ENCODE results near the gene BICC1. TPM values are rescaled to one million over a fixed set of nuclear protein-coding genes. Genes with fewer than 3 reads are reported as not detected.

BICC1 gene
- total RNA-seq, 1 experiment from 2014 or later = not detected

GRCh38 chr10:58467931-58468635 is 44.6 kb upstream of the BICC1 start (continued):
- no peak for TF ChIP-seq CEBPB (IDR thresholded peaks at IDR 0.05; ENCODE audit: low read depth)
- no peak for TF ChIP-seq POLR2A (IDR thresholded peaks at IDR 0.05; ENCODE audit: borderline replicate concordance, extremely low read depth, insufficient read depth, insufficient read length)

- peaks cover 33% of the 10 kb centered on the region for H3K27me3 ChIP-seq (ENCODE audit: insufficient read depth, low read length)
- no peak overlapping the region for H3K9ac ChIP-seq (ENCODE audit: low read length)
- no peaks in the 10 kb centered on the region for H4K20me1 ChIP-seq (ENCODE audit: insufficient read depth)
- H3K9me2 ChIP-seq (ENCODE audit: insufficient read depth) = no peaks in the 10 kb centered on the region
- H3K4me3 ChIP-seq (replicated peaks in 1 of 2; ENCODE audit: low read depth in 1 of 2, low read length in 2 of 2) = no peak overlapping the region
- H2AFZ ChIP-seq (ENCODE audit: low read depth, low read length, poor library complexity, severe bottlenecking) = no peak overlapping the region
- H3K4me1 ChIP-seq (ENCODE audit: control insufficient read depth in 1 of 2, insufficient read depth in 2 of 2, low read length in 2 of 2) = no peaks in the 10 kb centered on the region
- no peak for DNase-seq (ENCODE audit: low read depth, low spot score)
- BruUV-seq (replicated peaks) = no TSS peak
- CTCF ChIA-PET = no interaction called here
- no peak for ATAC-seq
- no peak overlapping the region for H3K27ac ChIP-seq (ENCODE audit: low read depth, low read length)
- H3K4me2 ChIP-seq (ENCODE audit: low read length) = no peak overlapping the region
- POLR2A ChIA-PET = no interaction called here
- no peaks in the 10 kb centered on the region for H3K79me2 ChIP-seq (ENCODE audit: insufficient read depth, low read length)
- intact Hi-C loops (cut with micrococcal nuclease) = no loop called here
- H3K36me3 ChIP-seq (ENCODE audit: control insufficient read depth in 1 of 2, insufficient read depth in 2 of 2, low read length in 2 of 2) = no peaks in the 10 kb centered on the region
- RAD21 ChIA-PET (ENCODE audit: low non-redundant PET in 1 of 2, low total read pairs in 2 of 2, uncharacterized antibody in 2 of 2, unreplicated experiment in 2 of 2) = no interaction called here
- no peaks in the 10 kb centered on the region for H3K9me3 ChIP-seq (ENCODE audit: control insufficient read depth in 1 of 2, insufficient read depth in 1 of 2, low read depth in 1 of 2, low read length in 2 of 2)
- no peak for TF ChIP-seq EZH2 (IDR thresholded peaks at IDR 0.05)
- TF ChIP-seq SIN3A (IDR thresholded peaks at IDR 0.05; ENCODE audit: low read depth) = no peak
- TF ChIP-seq REST (IDR thresholded peaks at IDR 0.05; ENCODE audit: low read depth) = no peak
- TF ChIP-seq FOSL1 (IDR thresholded peaks at IDR 0.05; ENCODE audit: low read depth) = no peak
- TF ChIP-seq MAX (IDR thresholded peaks at IDR 0.05) = no peak
- no peak for TF ChIP-seq EZH2phosphoT487 (IDR thresholded peaks at IDR 0.05; ENCODE audit: borderline replicate concordance)
- no peak for TF ChIP-seq POLR2A (IDR thresholded peaks at IDR 0.05; ENCODE audit: borderline replicate concordance, extremely low read depth, insufficient read depth, insufficient read length)
- TF ChIP-seq YY1 (IDR thresholded peaks at IDR 0.05; ENCODE audit: extremely low read depth, insufficient replicate concordance, low read depth, low read length) = no peak
- no peak for TF ChIP-seq ZBTB33 (IDR thresholded peaks at IDR 0.05; ENCODE audit: extremely low read depth, insufficient replicate concordance, low read length)
- TF ChIP-seq ATF3 (IDR thresholded peaks at IDR 0.05) = no peak
- TF ChIP-seq CBX3 (IDR thresholded peaks at IDR 0.05; ENCODE audit: low read depth) = no peak
- TF ChIP-seq SP1 (IDR thresholded peaks at IDR 0.05; ENCODE audit: low read depth) = no peak
- TF ChIP-seq SRF (IDR thresholded peaks at IDR 0.05; ENCODE audit: low read depth) = no peak
- TF ChIP-seq RAD21 (IDR thresholded peaks at IDR 0.05; ENCODE audit: low read depth) = no peak
- no peak for TF ChIP-seq TCF7L2 (IDR thresholded peaks at IDR 0.05; ENCODE audit: borderline replicate concordance, extremely low read depth, insufficient read depth, insufficient read length)
- TF ChIP-seq CTCF (IDR thresholded peaks at IDR 0.05 in 2 of 3, conservative IDR thresholded peaks at IDR 0.05 in 1 of 3; ENCODE audit: borderline replicate concordance in 1 of 3, insufficient read depth in 1 of 3, low read depth in 2 of 3, low read length in 2 of 3) = no peak
Measured at GRCh38 chr10:58473976-58474375, 38.7 kb upstream of the BICC1 start.
